ENCODE data around the gene KCNK7.

Gene KCNK7

GRCh38 chr11:65586676-65587075 lies 8.9 kb downstream of the KCNK7 start:
- no peak for DNase-seq (ENCODE audit: low spot score)

DNA sequence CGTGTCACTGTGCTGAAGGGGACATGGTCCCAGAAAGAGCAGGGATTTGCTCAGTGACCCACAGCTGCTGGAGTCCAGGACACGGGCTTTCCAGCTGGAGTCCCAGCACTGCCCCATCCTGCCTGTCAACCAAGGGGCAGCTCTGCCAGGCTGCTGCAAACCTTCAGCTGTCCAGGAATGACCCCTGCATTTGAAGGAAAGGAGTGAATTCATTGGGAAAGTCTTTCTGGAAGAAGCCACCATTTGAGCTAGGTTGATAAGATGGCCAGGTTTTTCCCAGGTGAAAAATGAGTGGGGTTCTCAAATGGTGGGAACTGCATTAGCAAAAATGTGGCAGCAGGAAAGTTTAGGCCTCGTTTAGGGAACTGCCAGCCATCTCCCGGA lies 9.4 kb downstream of the KCNK7 start:
- DNase-seq (ENCODE audit: low spot score), result no peak

DNA sequence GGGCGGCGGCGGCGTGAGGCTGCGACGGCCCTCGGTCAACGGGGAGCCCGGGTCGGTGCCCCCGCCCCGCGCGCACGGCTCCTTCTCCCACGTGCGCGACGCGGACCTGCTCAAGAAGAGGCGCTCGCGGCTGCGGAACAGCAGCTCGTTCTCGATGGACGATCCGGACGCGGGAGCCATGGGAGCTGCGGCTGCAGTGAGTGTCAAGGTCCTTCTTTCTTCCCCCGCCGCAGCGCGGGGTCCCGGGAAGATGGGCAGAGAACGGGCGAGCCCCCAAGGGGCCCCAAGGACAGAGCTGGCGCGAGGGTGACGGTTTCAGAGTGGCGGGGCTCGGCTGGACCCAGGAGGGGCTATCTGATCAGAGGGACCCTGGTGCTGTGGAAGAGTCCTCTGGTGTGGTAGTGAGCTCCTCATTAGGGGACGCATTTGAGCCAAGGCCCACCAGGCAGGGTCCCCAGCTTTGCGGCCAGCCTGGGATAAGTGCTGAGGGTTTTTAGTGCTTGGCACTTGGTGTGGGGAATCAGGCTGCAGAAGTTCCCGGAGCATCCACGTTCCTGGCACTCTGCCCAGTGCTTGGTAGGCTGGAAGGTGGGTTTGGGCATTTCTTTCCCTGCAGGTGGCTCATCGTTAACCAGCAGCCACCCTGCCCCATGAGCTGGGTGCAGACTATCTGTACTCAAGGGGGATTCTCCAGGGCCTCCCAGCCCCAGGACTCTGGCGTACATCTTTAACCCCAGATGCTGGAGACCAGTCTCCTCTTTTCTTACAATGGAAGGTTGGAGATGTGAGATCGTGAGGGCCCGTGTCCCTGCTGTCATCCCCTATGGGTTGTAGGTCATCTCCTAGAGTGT lies 10.0 kb downstream of the KCNK7 start:
- DNase-seq (ENCODE audit: low spot score), result no peak

DNA sequence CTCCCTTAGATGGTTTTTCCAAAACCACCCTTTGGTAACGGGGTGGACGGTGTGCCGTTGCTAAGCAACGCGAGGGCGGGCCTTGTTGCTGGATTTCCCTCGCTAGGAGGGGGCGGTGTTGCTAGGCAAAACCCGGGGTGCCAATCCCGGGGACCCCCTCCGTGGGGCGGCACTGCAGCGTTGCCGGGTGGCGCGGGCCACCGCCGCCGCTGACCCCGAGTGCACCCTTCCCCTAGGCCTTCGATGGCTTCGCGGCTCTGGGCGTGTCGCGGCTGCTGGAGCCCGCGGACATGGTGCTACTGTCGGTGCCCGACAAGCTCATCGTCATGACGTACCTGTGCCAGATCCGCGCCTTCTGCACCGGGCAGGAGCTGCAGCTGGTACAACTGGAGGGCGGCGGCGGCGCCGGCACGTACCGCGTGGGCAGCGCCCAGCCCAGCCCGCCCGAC lies 10.9 kb downstream of the KCNK7 start:
- no peak for DNase-seq (ENCODE audit: low spot score)

- no peak for DNase-seq (ENCODE audit: low spot score)
Measured at GRCh38 chr11:65584106-65584505, 11.5 kb downstream of the KCNK7 start.

DNA sequence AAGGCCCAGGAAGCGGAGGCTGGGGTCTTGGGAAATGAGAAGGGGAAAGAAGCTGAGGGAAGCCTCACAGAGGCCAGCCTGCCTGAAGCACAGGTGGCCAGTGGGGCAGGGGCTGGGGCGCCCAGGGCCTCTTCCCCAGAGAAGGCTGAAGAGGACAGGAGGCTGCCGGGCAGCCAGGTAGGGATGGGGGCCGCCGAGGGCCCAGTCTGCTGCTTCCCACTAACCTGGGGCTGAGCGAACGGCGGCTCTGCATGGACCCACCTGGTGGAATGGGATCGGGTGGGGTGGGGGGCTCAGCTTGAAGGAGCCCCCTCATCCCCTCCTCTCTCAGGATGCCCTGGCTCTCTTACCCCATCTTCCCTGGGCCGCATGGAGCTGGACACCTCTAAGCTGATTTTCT lies 12.0 kb downstream of the KCNK7 start:
- no peak for DNase-seq (ENCODE audit: low spot score)

DNA sequence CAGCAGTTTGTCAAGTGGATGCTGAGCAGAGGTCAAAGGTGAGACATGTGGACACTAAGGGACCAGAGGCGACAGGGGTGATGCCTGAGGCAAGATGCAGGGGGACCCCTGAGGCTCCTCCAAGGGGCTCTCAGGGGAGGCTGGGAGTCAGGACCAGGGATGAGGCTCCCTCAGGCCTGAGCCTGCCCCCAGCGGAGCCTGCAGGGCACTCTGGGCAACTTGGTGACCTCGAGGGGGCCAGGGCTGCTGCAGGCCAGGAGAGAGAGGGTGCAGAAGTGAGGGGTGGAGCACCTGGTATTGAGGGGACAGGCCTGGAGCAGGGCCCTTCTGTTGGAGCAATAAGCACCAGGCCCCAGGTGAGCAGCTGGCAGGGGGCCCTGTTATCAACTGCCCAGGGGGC lies 13.7 kb downstream of the KCNK7 start:
- DNase-seq (ENCODE audit: low spot score), result no peak

GRCh38 chr11:65580756-65581155 lies 14.8 kb downstream of the KCNK7 start:
- no peak for DNase-seq (ENCODE audit: low spot score)

- DNase-seq (ENCODE audit: low spot score), result no peak
Measured at GRCh38 chr11:65580031-65580692, 15.4 kb downstream of the KCNK7 start.

- DNase-seq (ENCODE audit: low spot score), result no peak
Measured at GRCh38 chr11:65579291-65579690, 16.3 kb downstream of the KCNK7 start.

DNA sequence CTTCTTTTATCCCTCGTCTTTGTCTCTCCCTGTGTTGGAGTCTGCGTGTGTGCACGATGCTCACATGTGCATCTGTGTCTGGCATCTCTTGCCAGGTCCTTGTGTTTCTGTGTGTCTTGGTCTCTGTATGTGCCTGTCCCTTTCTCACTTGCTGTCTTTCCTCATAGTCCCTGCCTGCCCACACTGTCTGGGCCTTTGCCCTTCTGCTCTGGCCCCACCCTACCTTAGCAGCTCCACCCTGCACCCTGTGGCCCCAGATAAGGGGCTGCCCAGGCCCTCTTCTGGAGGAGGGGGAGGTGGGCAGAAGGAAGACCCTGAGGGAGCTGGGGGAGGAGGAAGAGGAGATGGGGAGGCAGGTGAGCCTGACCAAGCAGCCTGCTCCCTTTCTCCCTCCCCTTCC lies 16.9 kb downstream of the KCNK7 start:
- no peak for DNase-seq (ENCODE audit: low spot score)

DNA sequence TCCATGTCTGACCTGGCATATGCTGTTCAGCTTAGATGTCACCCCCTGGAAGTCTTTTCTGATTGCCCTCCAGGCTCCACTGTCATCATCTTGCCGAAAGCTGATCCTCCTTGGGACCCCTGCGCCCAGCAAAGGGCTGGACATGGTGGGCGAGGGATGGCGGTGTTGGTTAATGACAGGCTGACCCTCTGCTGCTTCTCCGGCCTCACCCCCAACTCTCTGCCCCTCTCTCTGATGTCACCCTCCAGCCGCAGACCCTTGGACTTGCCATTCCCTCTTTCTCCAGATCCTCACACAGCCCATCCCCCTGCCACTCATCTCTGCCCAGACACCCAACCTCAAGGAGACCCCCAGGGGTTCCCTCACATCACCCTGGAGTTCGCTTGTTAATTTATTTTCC lies 17.5 kb downstream of the KCNK7 start:
- DNase-seq (ENCODE audit: low spot score), result no peak

GRCh38 chr11:65577756-65578109 lies 17.9 kb downstream of the KCNK7 start:
- DNase-seq (ENCODE audit: low spot score), result no peak

- DNase-seq (ENCODE audit: low spot score), result no peak
Measured at GRCh38 chr11:65576867-65577755, 18.5 kb downstream of the KCNK7 start.

DNA sequence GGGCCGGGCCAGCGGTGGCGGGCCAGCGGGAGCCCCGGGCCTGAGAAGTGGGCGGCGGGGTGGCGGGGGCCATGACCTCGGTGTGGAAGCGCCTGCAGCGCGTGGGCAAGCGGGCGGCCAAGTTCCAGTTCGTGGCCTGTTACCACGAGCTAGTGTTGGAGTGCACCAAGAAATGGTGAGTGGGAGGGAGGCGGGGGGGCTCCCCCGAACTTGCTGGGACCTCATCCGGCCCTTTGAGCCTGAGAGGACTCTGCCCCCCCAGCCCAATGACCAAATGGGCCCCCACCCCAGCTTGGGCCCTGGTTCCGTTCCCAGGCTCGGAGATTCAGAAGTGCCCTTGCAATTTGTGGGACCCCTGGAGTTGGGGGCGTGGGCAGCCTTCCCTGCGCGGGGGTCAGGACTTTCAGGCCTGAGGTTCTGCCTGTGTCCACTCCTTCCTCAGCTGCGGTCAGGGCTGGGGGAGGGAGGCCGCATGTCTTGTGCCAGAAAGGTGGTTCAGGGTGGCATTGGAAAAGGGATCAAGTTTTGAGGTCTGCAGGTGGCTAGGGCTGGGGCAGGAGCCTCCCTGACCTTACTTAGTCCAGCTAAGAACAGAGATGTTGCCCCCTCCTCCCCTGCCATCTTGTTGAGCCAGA lies 19.3 kb downstream of the KCNK7 start:
- no peak for DNase-seq (ENCODE audit: low spot score)

- no peak for DNase-seq (ENCODE audit: low spot score)
Measured at GRCh38 chr11:65575568-65576231, 19.9 kb downstream of the KCNK7 start, which contains the start of gene EHBP1L1. EHBP1L1 (plus strand) TSS chr11:65576053; CDS start chr11:65576303, 250 bp downstream.

GRCh38 chr11:65574811-65575567 lies 20.6 kb downstream of the KCNK7 start:
- DNase-seq (ENCODE audit: low spot score), result no peak

- DNase-seq (ENCODE audit: low spot score), result peak; percentile 94
Measured at GRCh38 chr11:65574109-65574810, 21.3 kb downstream of the KCNK7 start.

GRCh38 chr11:65573391-65574079 lies 22.1 kb downstream of the KCNK7 start:
- no peak for DNase-seq (ENCODE audit: low spot score)

Data from kidney capillary endothelial cell (primary cell).